Gastroesophageal sphincter (tissue), 4 donors: ENCODE results near the gene CGNL1. TPM values are rescaled to one million over a fixed set of nuclear protein-coding genes. Genes with fewer than 3 reads are reported as not detected.
A peak's percentile ranks its signal among the peaks of the same experiment; 100 is the strongest.

Source experiments
- ATAC-seq: fragments of 150-250 bp; one replicate; pipeline ENCODE4 v1.9.1; 2016; ENCODE audit warnings: mild to moderate bottlenecking, moderate library complexity
- H3K27ac ChIP-seq, 4 donors: fragments of 200-600 bp; sonication (generic) in 3 of 4; 1 replicate in 3 of 4; 2 replicates in 1 of 4; pipeline ENCODE4 v1.5.1; 2016 to 2019
- H3K27me3 ChIP-seq: fragments of 200-600 bp; sonication (generic); one replicate; pipeline ENCODE4 v1.5.1; 2019
- H3K36me3 ChIP-seq, 2 donors: fragments of 200-600 bp; sonication (generic); one replicate each; pipeline ENCODE4 v1.5.1; 2019; ENCODE audit warnings: control low read depth in 1 of 2
- H3K4me1 ChIP-seq, 3 donors: fragments of 200-600 bp; sonication (generic); 1 replicate in 2 of 3; 2 replicates in 1 of 3; pipeline ENCODE4 v1.5.1; 2016 to 2019; ENCODE audit warnings: control low read depth in 2 of 3
- H3K4me3 ChIP-seq, 2 donors: fragments of 200-600 bp; sonication (generic); one replicate each; pipeline ENCODE4 v1.5.1; 2019; ENCODE audit warnings: mild to moderate bottlenecking in 1 of 2, moderate library complexity in 1 of 2
- H3K9me3 ChIP-seq, 3 donors: fragments of 200-600 bp; sonication (generic); one replicate each; pipeline ENCODE4 v1.5.1; 2017 to 2019; ENCODE audit warnings: control low read depth in 2 of 3
- EP300 ChIP-seq: sonication (generic); formaldehyde crosslinking; IDR thresholded peaks from one replicate; pipeline ENCODE4 v1.6.1; 2017; ENCODE audit warnings: antibody characterized with exemption, mild to moderate bottlenecking
- POLR2A ChIP-seq, 2 donors: fragments of 450-650 bp; IDR thresholded peaks; one replicate each; pipeline ENCODE4 v1.6.1; 2017; ENCODE audit warnings: antibody characterized with exemption in 2 of 2, mild to moderate bottlenecking in 2 of 2, moderate library complexity in 1 of 2
- POLR2AphosphoS5 ChIP-seq: sonication (generic); formaldehyde crosslinking; IDR thresholded peaks from one replicate; pipeline ENCODE4 v1.6.1; 2017; ENCODE audit warnings: antibody characterized with exemption
- WGBS, 2 donors: methylation state at CpG; one replicate each; pipeline ENCODE4 v1.1.5; 2018; ENCODE audit warnings: low coverage in 1 of 2; 5-methylcytosine and 5-hydroxymethylcytosine counted together
- total RNA-seq, 4 donors: library from RNA; depleted of rRNA; stranded (reverse); fragments of >200 nt; gene quantifications; one replicate each; pipeline ENCODE4 v1.1.0, GENCODE V29; 2016
- TF ChIP-seq, protein P1 (sequence below), 4 experiments: fragments of 200-600 bp in 2 of 4; fragments of 450-650 bp in 2 of 4; sonication (generic) in 1 of 4; IDR thresholded peaks; one replicate each; pipeline ENCODE4 v1.5.1; 2017 to 2019; ENCODE audit warnings: antibody characterized with exemption in 4 of 4, mild to moderate bottlenecking in 2 of 4, moderate library complexity in 2 of 4

CGNL1 gene
- total RNA-seq, 4 donors from 2014 or later: 8.5 to 36.4 (median 16.7) TPM

- Histone ChIP-seq H3K4me1 (peaks cover 0 to 22% (median 0%) of the 10 kb centered on the region in 3 donors), H3K36me3 (no peaks in the 10 kb centered on the region), H3K9me3 (no peaks in the 10 kb centered on the region), H3K27ac (no peak overlapping the region), H3K4me3 (no peak overlapping the region), H3K27me3 (no peaks in the 10 kb centered on the region)
- WGBS, 2 donors: 60 to 69% methylated on average over 6 of the region's 9 CpGs
- TF ChIP-seq EP300 (no peak), POLR2A (IDR thresholded peaks at IDR 0.05) (no peak), POLR2AphosphoS5 (no peak)
- TF ChIP-seq, protein P1, sequence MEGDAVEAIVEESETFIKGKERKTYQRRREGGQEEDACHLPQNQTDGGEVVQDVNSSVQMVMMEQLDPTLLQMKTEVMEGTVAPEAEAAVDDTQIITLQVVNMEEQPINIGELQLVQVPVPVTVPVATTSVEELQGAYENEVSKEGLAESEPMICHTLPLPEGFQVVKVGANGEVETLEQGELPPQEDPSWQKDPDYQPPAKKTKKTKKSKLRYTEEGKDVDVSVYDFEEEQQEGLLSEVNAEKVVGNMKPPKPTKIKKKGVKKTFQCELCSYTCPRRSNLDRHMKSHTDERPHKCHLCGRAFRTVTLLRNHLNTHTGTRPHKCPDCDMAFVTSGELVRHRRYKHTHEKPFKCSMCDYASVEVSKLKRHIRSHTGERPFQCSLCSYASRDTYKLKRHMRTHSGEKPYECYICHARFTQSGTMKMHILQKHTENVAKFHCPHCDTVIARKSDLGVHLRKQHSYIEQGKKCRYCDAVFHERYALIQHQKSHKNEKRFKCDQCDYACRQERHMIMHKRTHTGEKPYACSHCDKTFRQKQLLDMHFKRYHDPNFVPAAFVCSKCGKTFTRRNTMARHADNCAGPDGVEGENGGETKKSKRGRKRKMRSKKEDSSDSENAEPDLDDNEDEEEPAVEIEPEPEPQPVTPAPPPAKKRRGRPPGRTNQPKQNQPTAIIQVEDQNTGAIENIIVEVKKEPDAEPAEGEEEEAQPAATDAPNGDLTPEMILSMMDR (IDR thresholded peaks at IDR 0.05): no peak
- ATAC-seq: peak; percentile 34
Observed at GRCh38 chr15:57510647-57511046, 134.3 kb downstream of the CGNL1 start.

GRCh38 chr15:57516327-57517029 lies 140.2 kb downstream of the CGNL1 start:
- H3K27ac ChIP-seq: no peak overlapping the region
- 72 to 78% methylated on average over 12 to 15 of the region's 22 CpGs for WGBS, 2 donors

GRCh38 chr15:57517030-57517671 lies 140.8 kb downstream of the CGNL1 start:
- TF ChIP-seq, protein P1 (IDR thresholded peaks at IDR 0.05): no peak
- TF ChIP-seq EP300: no peak
- TF ChIP-seq POLR2AphosphoS5: no peak
- no peak for TF ChIP-seq POLR2A (IDR thresholded peaks at IDR 0.05)
- Histone ChIP-seq H3K4me1 (peaks cover 0 to 6% (median 0%) of the 10 kb centered on the region in 3 donors), H3K27ac (no peak overlapping the region), H3K27me3 (no peaks in the 10 kb centered on the region), H3K9me3 (no peaks in the 10 kb centered on the region), H3K36me3 (peaks cover 0 to 28% of the 10 kb centered on the region in 2 donors), H3K4me3 (no peak overlapping the region)
- WGBS, 2 donors: 84 to 85% methylated on average over 6 of the region's 6 CpGs
- ATAC-seq: no peak

More at GRCh38 chr15:57516327-57517029, 140.2 kb downstream of the CGNL1 start:
- ATAC-seq: no peak
- H3K36me3 ChIP-seq: peaks cover 0 to 28% of the 10 kb centered on the region in 2 donors
- no peaks in the 10 kb centered on the region for H3K9me3 ChIP-seq
- H3K27me3 ChIP-seq: no peaks in the 10 kb centered on the region
- no peak overlapping the region for H3K4me3 ChIP-seq
- H3K4me1 ChIP-seq: no peaks in the 10 kb centered on the region
- TF ChIP-seq, protein P1 (IDR thresholded peaks at IDR 0.05): no peak
- TF ChIP-seq EP300: no peak
- TF ChIP-seq POLR2A (IDR thresholded peaks at IDR 0.05): no peak
- TF ChIP-seq POLR2AphosphoS5: no peak

- Histone ChIP-seq H3K27me3 (no peaks in the 10 kb centered on the region), H3K27ac (no peak overlapping the region), H3K36me3 (peaks cover 0 to 28% of the 10 kb centered on the region in 2 donors), H3K9me3 (no peaks in the 10 kb centered on the region), H3K4me1 (peaks cover 0 to 9% (median 0%) of the 10 kb centered on the region in 3 donors), H3K4me3 (no peak overlapping the region)
- TF ChIP-seq POLR2AphosphoS5 (no peak), EP300 (no peak), POLR2A (IDR thresholded peaks at IDR 0.05) (no peak)
- TF ChIP-seq, protein P1 (IDR thresholded peaks at IDR 0.05): no peak
- ATAC-seq: no peak
- WGBS, 2 donors: 84 to 85% methylated on average over 3 to 13 of the region's 13 CpGs
Observed at GRCh38 chr15:57518779-57519405, 142.6 kb downstream of the CGNL1 start.
